ENCODE results near the gene SRD5A1.

Gene SRD5A1

DNA sequence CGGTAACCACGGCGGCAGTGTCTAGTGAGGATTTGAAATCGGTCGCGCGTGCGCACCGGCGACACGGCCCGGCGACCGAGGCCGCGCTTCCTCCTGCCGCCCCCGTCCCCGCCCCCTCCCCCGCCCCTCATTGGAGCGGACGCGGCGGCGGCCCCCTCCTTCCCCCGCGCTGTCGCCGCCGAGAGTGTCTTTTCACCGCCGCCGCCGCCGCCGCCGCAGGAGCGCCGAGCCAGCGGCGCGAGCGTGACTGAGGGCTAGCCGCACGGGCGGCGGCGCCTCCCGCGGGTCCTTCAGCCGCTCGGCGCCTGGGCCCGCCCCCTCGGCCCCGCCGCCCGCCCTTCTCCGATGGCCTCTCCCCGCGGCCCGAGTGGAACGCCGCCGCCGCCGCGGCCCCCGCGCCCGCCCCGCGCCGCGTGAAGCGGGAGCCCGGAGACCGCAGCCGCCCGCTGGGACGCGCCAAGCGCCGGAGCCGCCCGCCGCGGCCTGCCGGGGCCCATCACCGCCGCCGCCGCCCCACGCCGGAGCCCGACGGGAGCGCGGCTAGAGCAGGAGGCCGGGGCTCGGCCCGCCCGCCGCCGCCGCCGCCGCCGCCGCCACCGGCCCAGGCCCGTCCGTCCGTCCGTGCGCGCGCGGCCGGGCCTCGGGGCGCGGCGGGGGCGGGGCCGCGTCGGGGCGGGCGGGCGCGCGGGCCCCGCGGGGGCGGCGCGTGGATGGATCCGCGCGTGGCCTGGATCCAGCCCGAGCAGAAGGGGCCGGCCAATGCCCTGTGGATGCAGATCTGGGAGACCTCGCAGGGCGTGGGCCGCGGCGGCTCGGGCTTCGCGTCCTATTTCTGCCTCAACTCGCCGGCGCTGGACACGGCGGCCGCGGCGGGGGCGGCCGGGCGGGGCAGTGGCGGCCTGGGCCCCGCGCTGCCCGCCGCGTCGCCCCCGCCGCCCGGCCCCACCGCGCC lies 80.3 kb downstream of the SRD5A1 start, which contains the start of gene TENT4A:
Gene TENT4A, plus strand, starts transcription at position 159 of the 952 bp plus-strand sequence. Its CDS starts 552 bp downstream, at position 711.
- no peak for DNase-seq (ENCODE audit: low spot score)

DNA sequence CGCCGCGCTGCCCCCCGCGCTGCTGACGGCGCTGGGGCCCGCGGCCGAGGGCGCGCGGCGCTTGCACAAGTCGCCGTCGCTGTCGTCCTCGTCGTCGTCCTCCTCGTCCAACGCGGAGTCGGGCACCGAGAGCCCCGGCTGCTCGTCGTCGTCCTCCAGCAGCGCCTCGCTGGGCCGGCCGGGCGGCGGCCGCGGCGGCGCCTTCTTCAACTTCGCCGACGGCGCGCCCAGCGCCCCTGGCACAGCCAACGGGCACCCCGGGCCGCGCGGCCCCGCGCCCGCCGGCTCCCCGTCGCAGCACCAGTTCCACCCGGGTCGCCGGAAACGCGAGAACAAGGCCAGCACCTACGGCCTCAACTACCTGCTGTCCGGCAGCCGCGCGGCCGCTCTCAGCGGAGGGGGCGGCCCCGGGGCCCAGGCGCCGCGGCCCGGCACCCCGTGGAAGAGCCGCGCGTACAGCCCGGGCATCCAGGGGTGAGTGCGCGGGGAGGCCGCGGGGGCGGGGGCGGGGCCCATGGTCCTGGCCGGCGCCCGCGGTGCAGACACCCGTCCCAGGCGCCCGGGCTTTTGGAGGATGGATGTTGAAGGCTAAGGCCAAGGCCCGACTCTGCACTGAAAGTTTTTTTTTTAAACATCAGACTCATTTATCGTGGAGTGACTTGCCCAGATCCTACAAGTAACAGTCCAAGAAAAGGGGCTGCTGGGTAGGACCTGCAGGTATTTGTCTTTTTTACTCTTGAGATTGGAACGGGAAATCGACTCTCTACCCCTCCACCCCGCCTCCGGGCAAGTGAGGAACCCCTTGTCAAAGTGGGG lies 81.2 kb downstream of the SRD5A1 start:
- no peak for DNase-seq (ENCODE audit: low spot score)

DNA sequence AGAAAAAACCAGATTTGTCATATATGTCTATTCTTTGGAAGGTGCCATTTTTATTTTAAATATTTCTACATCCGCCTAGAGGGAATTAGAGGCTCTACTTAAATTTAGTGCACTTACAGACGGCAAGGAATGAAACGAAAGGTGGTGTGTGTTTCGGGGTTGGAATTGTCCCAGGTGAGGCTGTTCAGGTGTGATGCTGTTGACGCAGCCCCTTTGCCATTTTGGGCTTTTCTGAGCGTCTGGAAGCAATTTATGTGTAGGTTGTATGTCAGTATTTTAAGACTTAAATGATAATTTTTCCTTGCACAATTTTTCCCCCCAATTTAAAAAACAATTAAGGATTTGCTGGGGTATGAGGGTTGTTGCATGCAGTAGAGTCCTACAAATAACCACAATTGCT lies 82.0 kb downstream of the SRD5A1 start:
- no peak for DNase-seq (ENCODE audit: low spot score)

GRCh38 chr5:6715758-6716628 lies 82.8 kb downstream of the SRD5A1 start:
- no peak for DNase-seq (ENCODE audit: low spot score)

DNA sequence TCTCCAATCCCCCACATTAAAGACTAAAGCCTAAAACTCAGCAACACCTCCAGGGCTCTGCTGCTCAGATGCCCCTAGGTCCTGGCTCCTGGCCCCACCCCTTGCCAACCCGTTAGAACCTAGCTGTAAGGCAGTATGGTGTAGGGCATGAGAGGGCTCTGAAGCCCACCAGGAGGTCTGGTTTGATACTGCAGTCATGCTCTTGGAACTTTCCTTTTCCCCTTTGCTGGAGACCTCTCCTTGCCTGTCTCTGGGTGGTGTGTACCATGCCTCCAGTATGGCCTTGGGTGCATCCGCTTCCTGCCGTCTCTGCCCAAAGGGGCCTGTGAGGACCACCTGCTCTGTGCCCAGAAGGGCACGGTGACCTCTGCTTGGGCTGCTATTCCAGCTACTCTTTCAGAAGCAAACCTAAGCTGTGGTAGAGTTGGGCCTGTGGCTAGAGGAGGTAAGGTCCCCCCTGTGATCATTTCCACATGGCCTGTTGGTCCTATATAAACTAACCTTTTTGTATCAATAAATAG lies 83.4 kb downstream of the SRD5A1 start:
- no peak for DNase-seq (ENCODE audit: low spot score)

DNA sequence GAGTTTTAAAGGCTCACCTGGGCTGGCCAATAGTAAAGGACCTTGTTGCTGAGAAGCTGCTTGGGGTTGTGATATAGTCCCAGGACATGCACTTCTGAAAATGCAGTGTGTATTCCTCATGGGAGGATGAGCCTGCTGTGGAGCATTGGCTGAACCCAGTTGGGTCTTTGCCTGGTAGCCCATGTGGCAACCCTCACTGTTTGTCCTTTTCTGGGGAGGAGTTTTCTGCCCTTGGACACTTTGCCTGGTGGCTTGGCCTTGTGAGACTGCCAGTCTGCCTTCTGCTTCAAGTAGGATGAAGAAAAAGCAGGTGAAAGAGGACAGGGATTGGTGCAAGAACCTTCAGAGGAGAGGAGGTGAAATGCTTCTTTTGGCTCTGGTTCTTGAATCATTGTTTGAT lies 84.0 kb downstream of the SRD5A1 start:
- DNase-seq (ENCODE audit: low spot score), result no peak

DNA sequence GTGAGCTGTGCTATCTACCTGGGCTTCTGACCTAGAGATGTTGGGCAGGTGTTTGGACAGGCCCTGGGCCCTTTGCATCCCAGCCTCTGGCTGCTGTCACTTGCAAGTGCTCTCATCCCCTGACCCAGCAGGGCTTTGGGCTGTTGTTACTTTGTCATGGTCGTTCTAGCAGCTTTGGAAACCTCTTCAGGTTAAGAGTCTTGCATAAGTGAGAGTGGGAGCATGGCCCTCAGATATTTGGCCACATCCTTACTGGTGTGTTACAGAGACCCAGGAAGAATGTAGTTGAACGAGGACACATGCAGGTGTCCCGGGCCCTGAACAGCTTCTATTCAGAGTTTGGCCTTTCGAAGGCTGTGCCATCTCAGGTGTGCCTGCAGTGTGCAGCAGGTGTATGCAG lies 84.4 kb downstream of the SRD5A1 start:
- no peak for DNase-seq (ENCODE audit: low spot score)

DNA sequence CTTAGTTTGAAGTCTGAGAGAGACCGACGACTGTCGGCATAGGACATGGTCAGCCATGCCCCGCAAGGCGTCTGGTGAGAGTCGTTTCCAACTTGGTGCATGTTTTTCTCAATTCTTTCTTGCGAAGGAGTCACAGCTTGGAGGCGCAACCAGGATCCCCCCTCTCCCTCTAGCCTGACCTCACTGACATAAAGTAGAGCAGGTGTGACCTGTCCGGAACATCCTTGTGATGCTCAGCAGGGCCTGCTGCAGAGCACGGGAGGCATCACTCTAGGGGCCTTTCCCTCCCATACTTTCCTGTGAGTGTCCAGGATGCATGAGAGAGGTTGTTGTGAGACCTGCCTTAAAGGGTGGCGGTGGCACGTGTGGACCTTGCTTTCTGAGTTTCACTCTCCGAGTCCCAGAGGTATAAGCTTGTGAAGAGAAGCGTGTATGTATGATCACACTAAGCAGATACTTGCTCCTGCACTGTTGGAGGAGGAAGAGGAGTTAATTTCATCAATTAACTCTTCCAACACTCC lies 85.0 kb downstream of the SRD5A1 start:
- no peak for DNase-seq (ENCODE audit: low spot score)

DNA sequence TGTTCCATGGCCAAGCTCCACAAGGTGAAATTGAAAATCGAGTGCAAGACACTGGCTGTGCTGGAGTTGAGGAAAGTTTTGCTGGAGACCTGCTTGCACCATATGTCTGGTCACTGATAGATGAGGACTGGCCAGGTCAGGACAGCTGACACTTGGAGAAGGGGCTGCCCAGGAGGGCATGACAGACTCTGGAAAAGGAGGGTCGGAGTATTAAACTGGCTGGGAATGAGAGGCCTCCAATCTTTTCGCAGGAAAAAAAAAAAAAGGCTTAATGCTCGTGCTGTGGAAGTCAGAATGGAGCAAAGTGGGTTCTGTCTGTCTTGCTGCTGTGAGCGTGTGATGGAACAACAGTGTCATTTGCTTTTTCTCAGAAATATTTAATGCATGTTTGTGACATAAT lies 85.5 kb downstream of the SRD5A1 start:
- no peak for DNase-seq (ENCODE audit: low spot score)

GRCh38 chr5:6719417-6719816 lies 86.2 kb downstream of the SRD5A1 start:
- DNase-seq (ENCODE audit: low spot score), result no peak

DNA sequence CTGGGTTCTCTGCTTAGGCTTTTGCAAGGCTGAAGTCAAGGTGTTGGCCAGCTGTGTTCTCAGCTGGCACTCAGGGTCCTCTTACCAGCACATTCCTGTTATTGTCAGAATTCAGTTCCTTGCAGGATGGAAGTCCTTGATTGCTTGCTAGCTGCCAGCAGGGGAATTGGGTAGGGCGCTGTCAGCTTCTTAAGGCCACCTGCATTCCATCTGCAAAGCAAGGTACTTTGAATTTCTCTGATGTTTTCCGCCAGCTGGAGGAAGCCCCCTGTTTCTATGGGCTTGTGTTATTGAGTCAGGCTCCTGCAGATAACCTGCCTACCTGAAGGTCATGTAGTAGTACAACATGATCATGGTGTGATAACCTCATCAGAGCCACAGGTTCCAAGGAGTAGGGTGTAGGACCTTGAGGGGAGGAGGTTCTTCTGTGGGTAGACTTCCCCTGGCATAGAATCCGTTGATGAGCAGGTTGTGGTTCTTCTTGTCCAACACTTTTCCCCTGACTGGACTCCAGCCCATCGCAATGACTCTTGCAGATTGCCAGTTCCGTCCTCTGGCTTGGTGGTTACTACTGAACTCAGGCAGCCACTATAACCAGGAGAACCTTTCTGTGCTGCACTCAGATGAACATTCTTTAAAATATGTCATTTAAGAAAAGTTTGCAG lies 86.8 kb downstream of the SRD5A1 start:
- no peak for DNase-seq (ENCODE audit: low spot score)

GRCh38 chr5:6720561-6720921 lies 87.3 kb downstream of the SRD5A1 start:
- no peak for DNase-seq (ENCODE audit: low spot score)

GRCh38 chr5:6721442-6721841 lies 88.2 kb downstream of the SRD5A1 start:
- DNase-seq (ENCODE audit: low spot score), result no peak

DNA sequence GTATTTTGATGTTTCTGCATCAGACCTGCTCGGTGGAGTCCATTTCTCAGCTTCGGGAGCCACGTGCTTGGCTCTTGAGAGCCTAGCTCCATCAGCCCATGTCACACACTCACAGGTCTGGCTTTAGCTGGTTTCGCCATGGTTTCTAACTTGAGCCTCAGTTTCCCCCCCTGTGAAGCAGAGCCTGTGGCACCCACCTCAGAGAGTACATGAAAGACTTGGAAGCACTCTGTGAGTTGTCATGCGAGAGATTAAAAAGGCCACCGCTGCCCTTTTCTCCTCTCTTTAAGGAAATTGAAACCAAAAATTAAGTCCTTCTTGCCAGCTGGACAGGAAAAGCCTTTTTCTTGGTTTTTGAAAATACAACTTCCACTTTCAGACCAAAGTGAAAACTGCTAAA lies 88.8 kb downstream of the SRD5A1 start:
- no peak for DNase-seq (ENCODE audit: low spot score)

DNA sequence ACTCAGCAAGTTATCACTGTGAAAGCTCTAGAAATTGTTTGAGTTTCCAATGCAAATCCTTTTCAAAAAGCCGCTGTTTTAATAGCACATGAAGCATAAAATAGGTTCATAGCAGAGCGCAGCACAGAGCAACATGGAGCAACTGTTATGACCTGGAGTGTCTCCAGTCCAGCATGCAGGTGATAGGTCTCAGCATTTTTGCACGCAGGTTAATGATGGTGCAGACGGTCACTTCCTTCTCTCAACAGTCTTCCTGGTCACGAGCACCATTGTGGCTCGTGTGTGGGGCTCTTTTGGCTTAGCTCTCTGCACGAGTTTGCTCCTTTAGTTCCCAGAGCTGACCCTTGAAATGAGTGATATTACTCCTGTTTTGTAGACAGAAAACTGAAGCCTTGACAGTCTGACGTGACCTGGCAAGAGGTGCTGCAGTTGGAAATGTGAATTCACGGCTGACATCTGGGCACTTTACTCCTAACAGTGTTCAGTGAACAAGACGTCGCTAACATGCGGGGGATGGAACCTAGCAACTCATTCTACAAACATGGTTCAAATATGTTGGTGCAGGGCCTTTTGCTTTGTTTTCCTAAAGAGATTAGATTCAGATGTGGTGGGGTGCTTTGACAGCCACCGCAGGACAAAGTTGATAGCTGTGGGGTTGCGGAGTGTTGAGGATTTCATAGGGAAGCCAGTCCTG lies 90.0 kb downstream of the SRD5A1 start:
- no peak for DNase-seq (ENCODE audit: low spot score)

GRCh38 chr5:6723816-6724300 lies 90.6 kb downstream of the SRD5A1 start:
- no peak for DNase-seq (ENCODE audit: low spot score)

Measured in putamen (tissue), 1 donor.